Fibroblast of skin of back (primary cell): ENCODE data around the gene RAMACL.
"Not testable (repeated sequence)": the region's sequence is repeated elsewhere in the genome, so short reads cannot be mapped to it uniquely, and the experiment has no call there.

Experiments
- DNase-seq: peaks from one replicate; pipeline ENCODE4 v3.0.0-alpha.2; 2013

Gene RAMACL

DNA sequence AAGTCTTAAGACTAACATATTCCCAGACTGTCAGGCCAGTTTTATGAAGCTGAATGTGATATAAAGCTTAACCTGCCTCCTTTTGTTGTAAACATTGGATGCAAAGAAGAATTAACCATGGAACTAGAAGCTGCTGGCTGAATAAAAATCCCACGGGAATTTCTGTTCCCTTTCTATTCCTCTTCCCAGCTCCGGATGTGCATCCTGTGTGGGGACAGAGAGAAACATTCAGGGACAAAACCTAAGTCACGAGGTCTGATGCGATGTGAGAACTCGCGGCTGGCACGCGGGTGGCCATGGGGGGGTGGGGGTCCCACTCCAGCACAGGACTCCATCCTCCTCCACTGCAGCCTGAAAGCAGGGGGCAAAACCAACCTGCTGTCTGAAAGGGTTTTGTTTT is 32.2 kb downstream of the RAMACL start:
- DNase-seq, result peak; percentile 82

DNA sequence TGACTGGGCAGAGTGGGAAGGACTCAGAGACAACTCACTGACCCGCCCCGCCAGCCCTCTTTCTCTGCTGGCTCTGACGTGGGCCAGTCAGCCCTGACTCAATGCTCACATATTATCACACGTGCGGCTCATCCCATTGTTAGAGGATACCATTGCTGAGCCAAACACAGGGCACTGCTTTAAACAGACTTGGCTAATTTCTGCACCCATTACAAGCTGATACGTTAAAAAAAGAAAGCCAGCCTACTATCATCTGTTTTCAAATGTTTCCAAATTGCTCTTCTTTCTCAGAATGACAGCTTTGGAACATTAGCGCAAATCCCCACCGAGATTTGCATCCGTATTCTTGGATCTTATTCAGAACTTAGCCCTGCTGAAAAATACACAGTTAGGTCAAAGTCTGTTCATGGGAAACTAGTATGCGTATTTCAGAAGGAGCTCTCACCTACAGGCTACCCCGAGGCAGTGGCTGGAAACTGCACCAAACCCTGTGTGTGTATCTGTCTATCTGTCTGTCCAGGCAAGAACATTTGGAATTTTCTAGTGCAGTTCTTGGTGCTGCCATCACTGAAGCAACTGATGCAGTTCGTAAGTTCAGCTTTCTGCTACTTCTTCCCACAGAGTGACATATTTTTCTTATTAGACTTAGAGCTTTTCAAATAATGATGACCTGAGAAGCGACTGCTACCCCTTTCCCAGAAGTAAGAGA is 32.8 kb downstream of the RAMACL start:
- peak; percentile 92 for DNase-seq

DNA sequence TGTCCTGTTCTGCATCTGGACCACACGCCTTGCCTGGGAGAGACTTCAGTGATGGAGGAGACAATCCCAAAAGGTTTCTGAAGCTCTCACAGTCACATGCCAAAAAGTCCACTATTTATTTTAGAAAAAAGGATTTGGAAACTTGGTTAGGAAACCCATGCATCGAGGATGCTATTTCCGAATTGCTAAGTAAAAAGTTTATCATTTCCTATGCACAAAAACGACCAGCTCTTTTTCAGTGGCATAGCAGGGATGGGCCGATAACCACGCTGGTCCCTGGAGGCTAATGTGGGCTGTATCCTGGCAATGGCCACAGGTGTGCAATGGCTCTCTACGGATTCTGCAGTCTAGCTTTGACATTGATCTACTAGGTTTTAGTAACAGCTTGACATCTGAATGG is 33.9 kb downstream of the RAMACL start:
- DNase-seq, result no peak

DNA sequence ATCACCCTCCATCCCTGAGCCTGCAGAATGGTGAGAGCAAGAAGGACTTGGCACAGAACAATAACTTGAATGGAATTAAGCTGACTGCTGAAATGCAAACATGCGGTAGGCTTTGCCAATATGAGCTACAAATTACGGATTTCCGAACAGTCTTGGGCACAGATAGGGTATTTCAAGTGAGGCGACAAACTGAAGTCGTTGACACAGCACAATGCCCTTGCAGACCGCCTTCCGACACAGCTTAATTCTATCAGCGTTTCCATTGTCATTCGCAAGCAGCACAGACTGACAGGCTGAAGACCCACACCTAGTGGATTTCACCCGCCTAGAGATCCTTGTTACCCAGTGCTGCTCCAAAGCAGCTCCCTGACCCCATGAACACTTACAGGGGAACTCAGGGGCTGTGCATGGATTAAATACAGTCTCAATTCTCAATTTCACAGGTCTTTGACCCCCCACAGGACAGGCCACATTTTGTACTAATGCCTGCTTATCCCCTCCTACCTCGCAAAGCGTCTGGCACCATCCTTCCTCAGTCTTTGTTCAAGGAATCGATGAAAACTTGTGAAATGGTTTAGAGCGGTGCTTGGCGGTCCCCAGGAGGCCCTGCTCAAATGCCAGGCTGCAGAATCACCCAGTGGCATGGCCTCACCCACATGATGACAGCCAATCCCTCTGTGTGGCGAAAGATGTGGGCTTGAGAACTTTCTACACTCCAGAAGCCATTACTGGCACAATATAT is 34.6 kb downstream of the RAMACL start:
- peak; percentile 38 for DNase-seq

DNA sequence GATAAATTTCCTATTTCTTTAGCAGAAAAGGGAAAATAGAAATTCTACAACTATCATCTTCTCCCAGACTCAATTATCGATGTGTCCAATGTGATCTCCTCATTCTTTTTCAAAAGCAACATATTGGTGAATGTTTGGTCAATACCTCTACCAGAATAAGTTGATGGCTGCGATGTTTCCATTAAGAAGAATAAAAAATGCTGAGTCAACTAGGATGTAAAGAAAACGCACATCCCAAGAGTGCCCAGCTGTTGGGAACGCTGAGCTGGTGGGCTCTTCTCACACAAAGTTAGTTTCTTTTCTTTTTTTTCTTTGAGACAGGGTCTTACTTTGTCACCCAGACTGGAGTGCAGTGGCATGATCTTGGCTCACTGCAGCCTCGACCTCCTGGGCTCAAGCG is 39.8 kb downstream of the RAMACL start:
- no peak for DNase-seq

DNA sequence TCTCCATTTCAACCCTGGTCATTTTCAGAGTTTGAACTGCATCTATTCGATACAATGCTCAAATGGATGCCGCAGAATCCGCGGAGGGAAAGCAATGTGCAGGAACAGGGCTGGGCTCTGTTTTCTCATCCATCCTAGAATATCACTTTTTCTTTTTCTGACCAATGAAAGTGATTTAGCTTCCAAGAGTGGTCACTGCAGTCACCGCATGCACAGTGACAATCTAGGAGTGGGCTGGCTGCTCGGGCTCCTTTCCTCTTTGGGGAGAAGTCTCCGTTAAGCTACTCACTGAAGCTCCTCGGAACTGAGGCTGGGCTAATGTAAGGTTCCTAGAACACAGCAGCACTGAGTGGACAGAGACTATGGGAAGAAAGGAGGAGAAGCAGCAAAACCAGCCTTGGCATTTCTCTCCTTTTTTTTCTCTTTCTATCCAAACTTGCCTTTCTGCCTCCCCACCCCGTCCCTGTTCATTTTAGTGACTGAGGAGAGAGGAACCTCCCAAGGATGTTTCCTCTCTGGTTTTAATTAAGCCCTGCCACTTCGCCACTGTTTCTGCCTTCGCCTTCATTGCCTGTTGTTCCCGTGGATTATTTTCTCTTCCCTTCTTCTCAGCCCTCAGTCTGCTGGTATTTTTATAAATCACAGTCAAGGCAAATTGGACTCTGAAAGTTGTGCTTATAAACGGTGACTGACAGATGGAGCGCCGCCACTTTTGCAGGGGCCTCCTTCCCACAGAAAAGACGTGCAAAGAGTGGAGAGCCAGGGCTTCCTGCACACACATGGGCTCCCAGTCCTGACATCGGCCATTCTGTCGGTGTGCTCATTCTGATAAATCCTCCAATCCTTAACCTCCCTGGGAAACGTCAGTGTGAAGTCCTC is 41.1 kb downstream of the RAMACL start:
- DNase-seq, result no peak

DNA sequence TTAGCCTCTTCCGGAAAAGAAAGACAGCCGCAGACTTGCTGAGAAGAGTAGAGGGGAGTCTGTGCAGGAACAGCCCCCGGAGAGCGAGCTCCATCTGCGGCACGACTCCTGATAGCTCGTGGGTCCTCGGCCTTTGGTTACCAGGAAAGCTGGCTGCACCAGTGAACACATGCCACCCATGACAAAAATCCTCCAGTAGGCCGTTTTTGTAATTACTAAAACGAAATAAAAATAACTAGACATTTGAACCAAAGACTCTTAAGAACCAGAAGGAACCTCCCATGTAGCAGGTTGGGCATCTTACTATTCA is 42.2 kb downstream of the RAMACL start:
- DNase-seq, result no peak

DNA sequence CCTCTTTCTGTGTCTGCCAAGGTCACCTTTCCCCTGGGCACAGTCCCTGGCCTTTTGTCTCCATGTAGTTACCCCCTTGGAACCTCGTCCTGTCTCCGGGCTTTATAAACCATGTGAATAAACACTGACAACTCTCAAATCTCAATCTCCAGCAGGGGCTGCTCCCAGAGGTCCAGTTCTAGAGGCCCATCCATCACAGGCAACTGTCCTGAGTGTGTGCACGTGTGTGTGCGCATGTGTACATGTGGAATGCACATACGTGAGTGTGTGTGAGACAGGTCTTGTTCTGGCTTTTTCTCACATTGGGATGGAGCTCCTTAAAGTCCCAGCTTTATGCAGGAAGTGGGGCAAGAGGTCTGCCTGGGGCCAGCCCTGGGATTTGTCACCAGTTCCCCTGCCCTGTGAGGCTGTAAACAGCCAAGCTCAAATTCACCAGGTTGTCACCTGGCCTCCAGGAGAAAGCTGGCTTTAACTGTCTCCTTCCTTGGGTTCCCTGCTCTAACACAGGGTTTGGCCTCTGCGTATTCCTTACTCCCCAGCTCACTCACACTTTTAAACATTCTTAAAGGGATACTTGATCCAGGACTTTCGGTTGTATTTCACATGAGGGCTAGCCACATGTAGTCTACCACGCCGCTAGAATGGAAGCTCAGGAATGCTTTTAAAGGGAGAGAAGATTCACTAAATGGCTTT is 42.7 kb downstream of the RAMACL start:
- peak; percentile 61 for DNase-seq

DNA sequence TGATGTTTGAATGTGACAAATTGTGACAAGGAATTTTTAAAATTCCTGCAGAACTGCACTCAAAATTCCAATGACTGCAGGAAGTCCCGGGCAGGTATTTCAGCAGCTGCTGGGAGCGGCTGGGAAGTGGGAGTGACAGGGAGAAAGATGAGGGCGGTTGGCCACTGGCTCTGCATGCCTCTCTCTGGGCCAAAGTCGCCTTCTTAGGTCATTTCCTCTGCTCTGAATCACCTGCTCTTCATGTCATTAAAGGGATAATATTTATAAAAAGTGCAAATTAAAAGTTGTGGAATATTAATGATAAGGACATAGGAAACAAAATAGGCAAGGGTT is 43.9 kb downstream of the RAMACL start:
- no peak for DNase-seq

DNA sequence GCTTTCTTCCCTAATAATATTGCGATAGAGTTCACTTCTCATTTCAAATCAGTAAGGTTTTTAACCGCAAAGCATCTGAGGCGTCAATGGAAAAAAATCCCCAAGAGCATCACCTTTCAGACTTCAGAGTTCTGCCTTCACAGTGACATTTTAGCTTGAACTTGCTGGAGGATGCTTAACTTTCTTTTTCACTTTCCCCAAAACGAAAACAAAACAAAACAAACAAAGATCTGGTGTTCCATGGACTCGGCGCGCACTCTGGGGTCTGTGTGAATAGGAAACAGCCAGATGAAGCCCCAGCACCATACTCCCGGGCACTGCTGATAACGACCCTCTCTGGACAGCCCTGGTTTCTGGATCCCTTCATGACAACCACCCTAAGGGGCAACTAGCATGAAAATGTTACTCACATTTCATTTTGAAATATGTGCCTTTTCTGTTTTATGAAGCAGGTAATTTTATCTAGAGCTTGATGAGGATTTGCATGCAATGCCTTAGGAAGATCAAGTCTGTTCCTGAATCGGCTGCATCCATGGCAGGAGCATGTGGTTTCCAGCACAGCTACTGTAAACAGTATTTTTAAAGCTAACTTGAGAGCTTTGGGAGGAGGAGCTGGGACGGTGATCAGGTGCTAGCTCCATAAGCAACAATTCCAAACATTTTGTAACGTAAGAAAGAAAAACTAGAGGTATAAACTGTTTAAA is 44.5 kb downstream of the RAMACL start:
- no peak for DNase-seq

DNA sequence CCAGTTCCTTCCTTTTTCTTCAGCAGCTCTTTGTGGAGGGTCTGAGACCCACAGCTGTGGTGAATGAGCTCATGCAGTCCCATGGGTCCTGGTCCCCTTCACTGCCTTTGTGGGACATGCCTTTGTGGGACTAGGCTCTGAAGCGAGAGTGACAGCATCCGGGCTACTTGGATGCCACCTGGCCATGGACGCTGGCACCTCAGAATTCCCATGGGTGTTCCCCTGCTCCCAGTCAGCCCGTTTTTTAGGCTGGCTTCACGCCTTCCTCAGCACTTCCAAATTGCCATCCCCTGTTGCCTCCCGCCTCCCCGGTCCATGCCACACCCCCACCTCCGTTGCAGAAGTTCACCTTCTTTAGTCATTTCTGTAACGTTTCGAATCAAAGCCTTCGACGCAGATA is 45.1 kb downstream of the RAMACL start:
- DNase-seq, result no peak

DNA sequence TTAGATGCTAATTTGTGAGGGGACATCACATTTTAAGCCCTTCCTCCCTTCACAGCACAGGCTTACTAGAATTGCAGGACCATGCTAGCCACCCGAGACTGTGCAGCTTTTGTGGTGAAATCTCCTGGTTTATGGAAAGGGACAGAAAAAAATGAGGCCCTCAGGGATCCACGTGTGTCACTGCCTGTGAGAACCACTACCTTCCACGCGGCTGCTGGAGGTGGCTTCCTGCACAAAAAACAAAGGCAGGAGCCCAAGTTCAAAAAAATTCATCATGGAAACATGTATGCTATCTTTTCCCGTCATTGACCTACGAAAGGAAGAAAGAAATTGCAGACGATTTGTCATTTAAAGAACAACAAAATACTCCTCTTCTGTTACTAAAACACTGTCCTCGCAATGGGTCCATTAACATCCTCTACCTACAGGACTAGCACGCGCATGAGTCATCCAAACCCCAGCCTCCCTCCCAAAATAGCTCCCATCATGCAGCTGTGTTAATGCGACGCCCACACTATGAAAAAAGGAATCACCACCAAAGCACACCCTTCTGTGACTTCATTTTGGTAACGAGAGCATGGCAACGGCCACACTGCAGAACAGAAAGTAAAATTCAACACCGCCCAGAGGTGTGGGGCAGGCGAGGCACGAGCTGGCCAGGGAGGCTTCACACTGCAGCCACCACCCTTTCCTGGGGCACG is 45.7 kb downstream of the RAMACL start:
- DNase-seq, result peak; percentile 61

DNA sequence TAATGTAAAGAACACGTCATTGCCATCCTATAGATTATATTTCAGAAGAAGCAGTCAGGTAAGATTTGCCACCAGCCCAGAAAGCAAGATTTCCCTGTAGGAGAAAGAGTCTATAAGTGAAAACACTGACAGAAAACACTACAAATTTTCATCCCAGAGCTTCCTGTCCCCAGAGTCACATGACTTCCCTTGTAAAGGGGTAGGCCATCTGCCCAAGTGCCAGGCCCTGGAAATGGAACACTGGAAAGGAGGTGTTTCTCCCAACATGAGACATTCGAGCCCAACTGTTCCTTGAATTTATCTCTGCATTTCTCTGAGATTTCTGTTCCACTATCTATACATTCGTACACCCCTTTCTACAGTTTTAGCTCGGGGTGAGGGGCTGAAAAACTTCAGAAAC is 46.9 kb downstream of the RAMACL start:
- no peak for DNase-seq

DNA sequence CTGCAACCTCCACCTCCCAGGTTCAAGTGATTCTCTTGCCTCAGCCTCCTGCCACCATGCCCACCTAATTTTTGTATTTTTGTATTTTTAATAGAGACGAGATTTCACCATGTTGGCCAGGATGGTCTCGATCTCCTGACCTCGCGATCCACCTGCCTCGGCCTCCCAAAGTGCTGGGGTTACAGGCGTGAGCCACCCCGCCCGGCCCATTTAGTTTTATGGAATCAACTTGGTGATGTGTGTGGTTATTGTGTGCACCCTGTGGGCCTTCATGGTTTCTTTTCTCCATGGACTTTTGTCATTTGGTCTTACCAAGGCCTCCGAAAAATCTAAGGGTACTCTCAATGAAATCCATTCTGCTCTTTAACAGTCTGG is 47.5 kb downstream of the RAMACL start:
- DNase-seq, result not testable (repeated sequence)

DNA sequence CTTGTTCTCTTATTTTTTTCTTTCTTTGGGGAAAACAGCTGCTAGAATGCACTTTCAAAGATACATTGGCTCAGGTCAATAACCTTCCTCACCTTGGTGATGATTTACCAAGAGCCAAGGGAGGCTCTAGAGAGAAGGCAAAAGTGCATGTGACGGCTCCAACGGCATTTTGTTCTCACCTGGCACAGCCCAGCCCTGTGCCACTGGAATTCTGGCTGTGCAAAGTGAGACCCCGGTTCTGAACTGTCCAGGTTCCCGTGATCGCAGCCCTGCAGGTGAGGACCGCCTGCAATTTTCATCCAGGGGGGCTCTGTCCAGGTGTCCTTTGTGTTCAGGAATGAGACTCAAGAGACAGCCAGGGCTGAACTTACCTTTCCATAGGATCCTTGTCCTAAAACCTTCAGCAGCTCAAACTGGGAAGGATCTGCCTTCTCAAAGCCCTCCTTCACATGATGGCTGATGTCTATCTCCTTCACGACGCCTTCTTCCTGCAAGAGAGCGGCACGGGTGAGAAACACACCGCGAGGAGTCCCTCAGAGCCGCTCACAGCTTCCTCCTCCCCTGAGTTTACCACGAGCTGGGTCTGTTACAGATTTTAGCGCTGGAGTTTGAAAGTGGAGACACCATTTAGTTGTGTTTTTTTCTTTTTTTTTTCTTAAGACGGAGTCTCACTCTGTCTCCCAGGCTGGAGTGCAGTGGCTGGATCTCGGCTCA is 48.0 kb downstream of the RAMACL start:
- no peak for DNase-seq

DNA sequence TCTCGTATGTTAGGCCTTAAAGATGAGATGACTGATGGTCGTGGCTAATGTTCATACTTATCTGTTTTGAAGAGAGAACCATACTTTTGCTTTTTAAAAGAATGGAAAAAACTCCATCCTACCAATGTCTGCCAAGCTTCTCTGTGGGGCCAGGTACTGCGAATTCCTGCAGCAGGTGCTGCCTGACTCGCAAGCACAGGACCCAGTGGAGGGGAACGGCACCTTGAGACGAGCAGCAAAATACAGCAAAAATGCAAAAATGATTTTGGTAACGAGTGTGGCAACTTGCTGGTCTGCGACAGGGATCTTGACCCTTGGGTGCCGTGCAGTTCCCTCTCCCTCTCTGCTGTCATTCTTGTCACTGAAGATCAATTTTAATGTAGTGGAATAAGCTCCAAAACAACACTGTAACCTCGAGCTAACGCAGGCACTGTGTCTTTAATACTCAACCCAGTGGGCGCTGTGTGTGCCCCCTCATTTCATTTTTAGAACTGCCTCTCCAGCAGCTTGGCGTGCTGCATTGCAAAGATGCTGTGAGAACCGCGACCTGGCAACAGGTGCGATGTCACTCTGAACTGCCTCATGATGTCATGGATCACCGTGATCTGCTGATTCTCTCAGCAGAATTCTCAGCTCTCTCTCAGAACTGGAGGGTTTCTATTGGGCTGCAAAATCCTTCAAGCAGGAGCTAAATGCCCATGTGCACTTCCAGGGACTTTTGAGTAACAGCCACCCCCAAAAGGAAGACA is 51.6 kb downstream of the RAMACL start:
- no peak for DNase-seq

DNA sequence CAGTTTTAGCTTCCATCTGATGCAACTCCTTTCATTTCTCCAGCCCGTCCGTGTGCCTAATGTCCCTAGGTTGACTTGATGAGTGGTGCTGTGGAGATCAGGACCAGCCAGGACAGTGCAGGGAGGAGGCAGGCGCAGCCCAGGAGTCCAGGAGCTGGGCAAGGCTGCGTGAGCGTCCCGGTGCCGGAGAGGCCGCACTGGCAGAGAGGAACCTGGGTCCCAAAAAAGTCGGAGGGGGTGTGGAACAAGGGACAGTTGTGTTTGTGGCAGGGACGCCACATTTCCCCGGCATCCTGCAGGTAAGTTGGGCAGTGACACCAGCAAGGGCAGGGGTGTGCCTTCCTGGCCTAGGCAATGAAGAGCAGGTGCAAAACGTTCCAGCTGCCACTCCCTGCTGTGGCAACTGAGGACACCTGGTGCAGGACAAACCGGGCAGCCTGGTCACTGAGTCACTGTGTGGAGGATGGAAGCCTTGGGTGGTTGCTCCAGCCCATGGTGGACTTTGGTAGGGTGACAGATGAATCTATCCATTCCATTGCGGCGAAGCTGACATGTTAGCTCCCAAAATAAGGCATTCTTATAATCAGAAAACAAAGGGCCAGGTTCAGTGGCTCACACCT is 53.2 kb downstream of the RAMACL start:
- DNase-seq, result no peak
